GM12878 (cell line): ENCODE measurements around the gene DNHD1. TPM values are rescaled to one million over a fixed set of nuclear protein-coding genes. Genes with fewer than 3 reads are reported as not detected.

Experiments used
- CBX3 ChIP-seq: fragments of 200-600 bp; sonication (generic); IDR thresholded peaks from 2 replicates; pipeline ENCODE4 v1.6.1; 2016; ENCODE audit warnings: low read depth, borderline replicate concordance
- CREB1 ChIP-seq: IDR thresholded peaks from 2 replicates; pipeline ENCODE4 v1.6.1; 2012; ENCODE audit warnings: low read depth, mild to moderate bottlenecking, inconsistent platforms
- FOXM1 ChIP-seq: IDR thresholded peaks from 2 replicates; pipeline ENCODE4 v1.6.1; 2012; ENCODE audit warnings: low read depth, mild to moderate bottlenecking, inconsistent platforms, low read length, moderate library complexity
- HSF1 ChIP-seq: fragments of 150-350 bp; IDR thresholded peaks from 2 replicates; pipeline ENCODE4 v1.6.1; 2014; ENCODE audit warnings: mild to moderate bottlenecking, low read depth, low read length
- IKZF2 ChIP-seq, 2 experiments: fragments of 450-650 bp; IDR thresholded peaks; 2 replicates each; pipeline ENCODE4 v1.6.1; 2017; ENCODE audit warnings: mild to moderate bottlenecking in 2 of 2, moderate library complexity in 2 of 2
- IRF4 ChIP-seq: IDR thresholded peaks from 2 replicates; pipeline ENCODE4 v1.6.1; 2011; ENCODE audit warnings: low read depth, low read length
- LARP7 ChIP-seq: fragments of 450-650 bp; IDR thresholded peaks from 2 replicates; pipeline ENCODE4 v1.6.1; 2017; ENCODE audit warnings: mild to moderate bottlenecking
- MAX ChIP-seq: IDR thresholded peaks from 2 replicates; pipeline ENCODE4 v1.6.1; 2012; ENCODE audit warnings: low read depth, low read length, improper control_type of control experiment
- MYB ChIP-seq: fragments of 150-350 bp; IDR thresholded peaks from 2 replicates; pipeline ENCODE4 v1.6.1; 2014; ENCODE audit warnings: mild to moderate bottlenecking, low read depth, low read length, borderline replicate concordance
- NFXL1 ChIP-seq: fragments of 450-650 bp; IDR thresholded peaks from 2 replicates; pipeline ENCODE4 v1.6.1; 2017; ENCODE audit warnings: antibody characterized with exemption, mild to moderate bottlenecking, borderline replicate concordance
- POLR2AphosphoS5 ChIP-seq: IDR thresholded peaks from 2 replicates; pipeline ENCODE4 v1.6.1; 2011; ENCODE audit warnings: mild to moderate bottlenecking, low read length, inconsistent platforms
- RAD51 ChIP-seq: fragments of 450-650 bp; IDR thresholded peaks from 2 replicates; pipeline ENCODE4 v1.6.1; 2016; ENCODE audit warnings: moderate library complexity, mild to moderate bottlenecking, inconsistent platforms
- SIN3A ChIP-seq: IDR thresholded peaks from 2 replicates; pipeline ENCODE4 v1.6.1; 2012; ENCODE audit warnings: low read depth, low read length, improper control_type of control experiment
- USF2 ChIP-seq: IDR thresholded peaks from 2 replicates; pipeline ENCODE4 v1.6.1; 2011; ENCODE audit warnings: low read depth, low read length, improper control_type of control experiment, borderline replicate concordance
- ZBTB4 ChIP-seq: fragments of 450-650 bp; formaldehyde crosslinking; IDR thresholded peaks from 2 replicates; pipeline ENCODE4 v1.4.0; 2022; ENCODE audit warnings: mild to moderate bottlenecking, moderate library complexity
- ZZZ3 ChIP-seq: IDR thresholded peaks from 2 replicates; pipeline ENCODE4 v1.6.1; 2011; ENCODE audit warnings: low read depth; ENCODE audit not compliant: control insufficient read depth, insufficient read length
- polyA plus RNA-seq, 11 experiments: library from polyadenylated mRNA; depleted of rRNA in 4 of 11; unstranded in 6 of 11; stranded (reverse) in 5 of 11; fragments of >200 nt; fragmentation: Nextera tagmentation in 4 of 11; fragmentation: Illumina TruSeq in 1 of 11; extraction: Ambion mirVana in 4 of 11; extraction: Trizol in 1 of 11; gene quantifications; 1 replicate in 1 of 11; 2 replicates in 10 of 11; pipeline versions ENCODE4 v1.2.1 to v1.2.3, GENCODE V29; 2011 to 2016; ENCODE audit warnings: inconsistent platforms in 2 of 11, missing spikeins in 2 of 11, low read depth in 1 of 11
- total RNA-seq, 4 experiments: library from RNA; depleted of rRNA in 3 of 4; stranded (reverse); fragments of >200 nt in 3 of 4; fragmentation: Illumina TruSeq in 1 of 4; extraction: Trizol in 1 of 4; gene quantifications; 2 replicates each; pipeline versions ENCODE4 v1.2.1 to v1.2.3, GENCODE V29; 2013 to 2021
- TF ChIP-seq, protein P1 (sequence below): fragments of 450-650 bp; IDR thresholded peaks from 2 replicates; pipeline ENCODE4 v1.6.1; 2017; ENCODE audit warnings: borderline replicate concordance
- TF ChIP-seq, protein P2 (sequence below): fragments of 450-650 bp; formaldehyde crosslinking; IDR thresholded peaks from 2 replicates; pipeline ENCODE4 v1.4.0; 2020; ENCODE audit warnings: mild to moderate bottlenecking, moderate library complexity

Gene DNHD1
- total and polyA plus RNA-seq, 10 of the 15 experiments (the other 5 are each of a cell fraction or from before 2014, with no cell fraction given) = 0.99 to 16.9 (median 8.6) TPM

GRCh38 chr11:6473451-6474412 is 23.3 kb upstream of the DNHD1 start, which contains the start of gene TRIM3 (continued):
- TF ChIP-seq CREB1 (no peak), MAX (no peak), LARP7 (peak; percentile 45; the same call in 1 of the 2 replicates), NFXL1 (no peak), FOXM1 (no peak), ZBTB4 (CRISPR knock-in tag) (no peak), POLR2AphosphoS5 (peak; percentile 32; the same call in 1 of the 2 replicates), HSF1 (no peak), MYB (no peak), ZZZ3 (no peak), IRF4 (no peak), CBX3 (no peak), SIN3A (no peak; the same call in 1 of the 2 replicates), RAD51 (no peak), USF2 (no peak; the same call in 1 of the 2 replicates), IKZF2 (IDR thresholded peaks at IDR 0.05) (peak in 1 of 2 experiments; percentile 30; a peak in 1 of 4 replicates)
- TF ChIP-seq, protein P1, sequence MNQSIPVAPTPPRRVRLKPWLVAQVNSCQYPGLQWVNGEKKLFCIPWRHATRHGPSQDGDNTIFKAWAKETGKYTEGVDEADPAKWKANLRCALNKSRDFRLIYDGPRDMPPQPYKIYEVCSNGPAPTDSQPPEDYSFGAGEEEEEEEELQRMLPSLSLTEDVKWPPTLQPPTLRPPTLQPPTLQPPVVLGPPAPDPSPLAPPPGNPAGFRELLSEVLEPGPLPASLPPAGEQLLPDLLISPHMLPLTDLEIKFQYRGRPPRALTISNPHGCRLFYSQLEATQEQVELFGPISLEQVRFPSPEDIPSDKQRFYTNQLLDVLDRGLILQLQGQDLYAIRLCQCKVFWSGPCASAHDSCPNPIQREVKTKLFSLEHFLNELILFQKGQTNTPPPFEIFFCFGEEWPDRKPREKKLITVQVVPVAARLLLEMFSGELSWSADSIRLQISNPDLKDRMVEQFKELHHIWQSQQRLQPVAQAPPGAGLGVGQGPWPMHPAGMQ = no peak
- TF ChIP-seq, protein P2, sequence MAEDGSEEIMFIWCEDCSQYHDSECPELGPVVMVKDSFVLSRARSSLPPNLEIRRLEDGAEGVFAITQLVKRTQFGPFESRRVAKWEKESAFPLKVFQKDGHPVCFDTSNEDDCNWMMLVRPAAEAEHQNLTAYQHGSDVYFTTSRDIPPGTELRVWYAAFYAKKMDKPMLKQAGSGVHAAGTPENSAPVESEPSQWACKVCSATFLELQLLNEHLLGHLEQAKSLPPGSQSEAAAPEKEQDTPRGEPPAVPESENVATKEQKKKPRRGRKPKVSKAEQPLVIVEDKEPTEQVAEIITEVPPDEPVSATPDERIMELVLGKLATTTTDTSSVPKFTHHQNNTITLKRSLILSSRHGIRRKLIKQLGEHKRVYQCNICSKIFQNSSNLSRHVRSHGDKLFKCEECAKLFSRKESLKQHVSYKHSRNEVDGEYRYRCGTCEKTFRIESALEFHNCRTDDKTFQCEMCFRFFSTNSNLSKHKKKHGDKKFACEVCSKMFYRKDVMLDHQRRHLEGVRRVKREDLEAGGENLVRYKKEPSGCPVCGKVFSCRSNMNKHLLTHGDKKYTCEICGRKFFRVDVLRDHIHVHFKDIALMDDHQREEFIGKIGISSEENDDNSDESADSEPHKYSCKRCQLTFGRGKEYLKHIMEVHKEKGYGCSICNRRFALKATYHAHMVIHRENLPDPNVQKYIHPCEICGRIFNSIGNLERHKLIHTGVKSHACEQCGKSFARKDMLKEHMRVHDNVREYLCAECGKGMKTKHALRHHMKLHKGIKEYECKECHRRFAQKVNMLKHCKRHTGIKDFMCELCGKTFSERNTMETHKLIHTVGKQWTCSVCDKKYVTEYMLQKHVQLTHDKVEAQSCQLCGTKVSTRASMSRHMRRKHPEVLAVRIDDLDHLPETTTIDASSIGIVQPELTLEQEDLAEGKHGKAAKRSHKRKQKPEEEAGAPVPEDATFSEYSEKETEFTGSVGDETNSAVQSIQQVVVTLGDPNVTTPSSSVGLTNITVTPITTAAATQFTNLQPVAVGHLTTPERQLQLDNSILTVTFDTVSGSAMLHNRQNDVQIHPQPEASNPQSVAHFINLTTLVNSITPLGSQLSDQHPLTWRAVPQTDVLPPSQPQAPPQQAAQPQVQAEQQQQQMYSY (CRISPR knock-in tag) = no peak
